IMR-90 (cell line): ENCODE measurements around the gene ZNF277. TPM values are rescaled to one million over a fixed set of nuclear protein-coding genes. Genes with fewer than 3 reads are reported as not detected.

ENCODE experiments used
- ATAC-seq: fragments of 200-7000 bp; cut with Tn5 transposase; 2 replicates; pipeline ENCODE4 v1.9.1; 2020; ENCODE audit warnings: low read depth, mild to moderate bottlenecking, moderate library complexity
- BruUV-seq: library from RNA; stranded (reverse); fragments of 400-500 nt; replicated peaks from 2 replicates; lab custom pipeline; 2021; lab: Mats Ljungman, UMichigan
- CTCF ChIA-PET: fragments of 300-600 bp; formaldehyde crosslinking; extraction: SDS; loops from one replicate; lab custom pipeline; 2021; ENCODE audit warnings: antibody characterized with exemption; lab: Yijun Ruan, JAX
- POLR2A ChIA-PET: fragments of 300-600 bp; sonication (Branson Sonifier 250); formaldehyde crosslinking; loops from one replicate; lab custom pipeline; 2022; ENCODE audit warnings: antibody characterized with exemption; ENCODE audit not compliant: unreplicated experiment; lab: Charles Lee
- DNase-seq: peaks from one replicate; pipeline ENCODE4 v3.0.0; 2013
- H2AFZ ChIP-seq: replicated peaks from 2 replicates; pipeline ENCODE3; 2013; ENCODE audit warnings: low read length, mild to moderate bottlenecking; ENCODE audit not compliant: poor library complexity
- H2AK5ac ChIP-seq: 2 replicates; pipeline ENCODE4 v1.6.1; 2013; ENCODE audit warnings: low read depth, low read length, inconsistent platforms
- H2AK9ac ChIP-seq: replicated peaks from 2 replicates; pipeline ENCODE3; 2013; ENCODE audit warnings: mild to moderate bottlenecking, low read depth, low read length, moderate library complexity; ENCODE audit not compliant: poor library complexity
- H2BK120ac ChIP-seq: 2 replicates; pipeline ENCODE4 v1.6.1; 2013; ENCODE audit warnings: low read depth, low read length, inconsistent platforms
- H2BK15ac ChIP-seq: 3 replicates; pipeline ENCODE4 v1.6.1; 2013; ENCODE audit warnings: low read depth, low read length, inconsistent platforms
- H2BK20ac ChIP-seq: 2 replicates; pipeline ENCODE4 v1.6.1; 2013; ENCODE audit warnings: low read depth, mild to moderate bottlenecking, inconsistent platforms, low read length, moderate library complexity
- H2BK5ac ChIP-seq: 2 replicates; pipeline ENCODE4 v1.6.1; 2013; ENCODE audit warnings: mild to moderate bottlenecking, low read depth, low read length, inconsistent platforms; ENCODE audit not compliant: poor library complexity, severe bottlenecking
- H3K14ac ChIP-seq: replicated peaks from 2 replicates; pipeline ENCODE4 v1.6.1; 2013; ENCODE audit warnings: low read depth, low read length, inconsistent platforms
- H3K18ac ChIP-seq: 2 replicates; pipeline ENCODE4 v1.6.1; 2013; ENCODE audit warnings: low read depth, low read length, control low read depth
- H3K23ac ChIP-seq: 2 replicates; pipeline ENCODE4 v1.6.1; 2013; ENCODE audit warnings: low read depth, low read length, inconsistent platforms
- H3K27ac ChIP-seq: 2 replicates; pipeline ENCODE4 v1.5.1; 2013; ENCODE audit warnings: mild to moderate bottlenecking, control low read depth, low read length; ENCODE audit not compliant: insufficient read depth
- H3K27me3 ChIP-seq: 2 replicates; pipeline ENCODE4 v1.6.1; 2013; ENCODE audit warnings: low read length; ENCODE audit not compliant: control insufficient read depth, insufficient read depth
- H3K36me3 ChIP-seq: 2 replicates; pipeline ENCODE4 v1.6.1; 2013; ENCODE audit warnings: low read length, mixed read lengths; ENCODE audit not compliant: control insufficient read depth, insufficient read depth
- H3K4ac ChIP-seq: 2 replicates; pipeline ENCODE4 v1.6.1; 2013; ENCODE audit warnings: low read depth, low read length, inconsistent platforms
- H3K4me1 ChIP-seq: 2 replicates; pipeline ENCODE4 v1.6.1; 2013; ENCODE audit warnings: low read length, mixed read lengths; ENCODE audit not compliant: control insufficient read depth, insufficient read depth
- H3K4me2 ChIP-seq: 2 replicates; pipeline ENCODE4 v1.6.1; 2013; ENCODE audit warnings: low read depth, mild to moderate bottlenecking, control low read depth, low read length, moderate library complexity
- H3K4me3 ChIP-seq: 2 replicates; pipeline ENCODE4 v1.5.1; 2013; ENCODE audit warnings: low read depth, mild to moderate bottlenecking, control low read depth, low read length, moderate library complexity; ENCODE audit not compliant: insufficient read depth
- H3K56ac ChIP-seq: 2 replicates; pipeline ENCODE4 v1.6.1; 2013; ENCODE audit warnings: low read length, inconsistent platforms; ENCODE audit not compliant: insufficient read depth; ENCODE audit errors: extremely low read depth
- H3K79me1 ChIP-seq, 2 experiments: 2 replicates each; pipeline ENCODE4 v1.6.1; 2013; ENCODE audit warnings: low read length in 2 of 2, inconsistent platforms in 1 of 2, low read depth in 1 of 2
- H3K9ac ChIP-seq: 2 replicates; pipeline ENCODE4 v1.6.1; 2013; ENCODE audit warnings: low read depth, low read length, control low read depth
- H3K9me1 ChIP-seq: 2 replicates; pipeline ENCODE4 v1.6.1; 2013; ENCODE audit warnings: low read length, inconsistent platforms; ENCODE audit not compliant: insufficient read depth
- H3K9me3 ChIP-seq: 2 replicates; pipeline ENCODE4 v1.6.1; 2013; ENCODE audit warnings: low read length; ENCODE audit not compliant: control insufficient read depth, insufficient read depth
- H4K20me1 ChIP-seq: 2 replicates; pipeline ENCODE4 v1.6.1; 2013; ENCODE audit warnings: low read length, inconsistent platforms; ENCODE audit not compliant: insufficient read depth
- H4K5ac ChIP-seq: 2 replicates; pipeline ENCODE4 v1.6.1; 2013; ENCODE audit warnings: mild to moderate bottlenecking, low read depth, low read length, control low read depth
- H4K8ac ChIP-seq, 2 experiments: 2 replicates each; pipeline ENCODE4 v1.6.1; 2013; ENCODE audit warnings: low read depth in 2 of 2, low read length in 2 of 2, control low read depth in 1 of 2, inconsistent platforms in 1 of 2
- H4K91ac ChIP-seq: 2 replicates; pipeline ENCODE4 v1.6.1; 2013; ENCODE audit warnings: low read depth, low read length, inconsistent platforms; ENCODE audit not compliant: insufficient read depth
- BHLHE40 ChIP-seq: fragments of 150-350 bp; IDR thresholded peaks from 2 replicates; pipeline ENCODE4 v1.6.1; 2016; ENCODE audit warnings: mild to moderate bottlenecking, low read depth, low read length
- CEBPB ChIP-seq: IDR thresholded peaks from 2 replicates; pipeline ENCODE4 v1.6.1; 2012; ENCODE audit warnings: low read depth, low read length, improper control_type of control experiment
- CTCF ChIP-seq: conservative IDR thresholded peaks from 2 replicates; pipeline ENCODE4 v1.5.1; 2012; ENCODE audit warnings: mild to moderate bottlenecking, low read depth, low read length, improper control_type of control experiment
- ELK1 ChIP-seq: fragments of 150-350 bp; IDR thresholded peaks from 2 replicates; pipeline ENCODE4 v1.6.1; 2016; ENCODE audit warnings: low read depth, mild to moderate bottlenecking, low read length, moderate library complexity, borderline replicate concordance
- MAFK ChIP-seq: IDR thresholded peaks from 2 replicates; pipeline ENCODE4 v1.6.1; 2012; ENCODE audit warnings: low read depth, low read length, improper control_type of control experiment
- MAZ ChIP-seq: IDR thresholded peaks from 2 replicates; pipeline ENCODE4 v1.6.1; 2012; ENCODE audit warnings: low read depth, mild to moderate bottlenecking, low read length, improper control_type of control experiment, moderate library complexity, borderline replicate concordance
- NFE2L2 ChIP-seq: fragments of 150-350 bp; IDR thresholded peaks from 2 replicates; pipeline ENCODE4 v1.6.1; 2016; ENCODE audit warnings: low read depth, mild to moderate bottlenecking, low read length
- POLR2A ChIP-seq: IDR thresholded peaks from 2 replicates; pipeline ENCODE4 v1.6.1; 2012; ENCODE audit warnings: mild to moderate bottlenecking, low read depth, low read length
- RAD21 ChIP-seq: IDR thresholded peaks from 2 replicates; pipeline ENCODE4 v1.6.1; 2012; ENCODE audit warnings: low read length, improper control_type of control experiment
- RCOR1 ChIP-seq: IDR thresholded peaks from 2 replicates; pipeline ENCODE4 v1.6.1; 2012; ENCODE audit warnings: mild to moderate bottlenecking, low read length, improper control_type of control experiment; ENCODE audit not compliant: insufficient replicate concordance
- SMC3 ChIP-seq: fragments of 150-350 bp; IDR thresholded peaks from 2 replicates; pipeline ENCODE4 v1.6.1; 2016; ENCODE audit warnings: low read depth, mild to moderate bottlenecking, antibody characterized with exemption, low read length, moderate library complexity
- WGBS, 2 experiments: methylation state at CpG; one replicate each; pipeline versions ENCODE4 v1.1.5 to v1.1.7; 2013; ENCODE audit warnings: missing lambda C conversion rate in 2 of 2; ENCODE audit not compliant: insufficient read length in 1 of 2; ENCODE audit errors: extremely low coverage in 2 of 2; 5-methylcytosine and 5-hydroxymethylcytosine counted together
- dilution Hi-C: fragments of 300-500 bp; cut with HindIII; formaldehyde crosslinking; loops from one replicate; pipeline ENCODE4 v1.14.3; 2018; ENCODE audit warnings: low sequenced_read_pairs; ENCODE audit not compliant: unreplicated experiment
- in situ Hi-C: fragments of 300-500 bp; cut with MboI; formaldehyde crosslinking; loops from 3 replicates; pipeline ENCODE4 v1.14.3; 2019; ENCODE audit warnings: low sequenced_read_pairs, inconsistent platforms, mixed read lengths
- intact Hi-C: fragments of 100-400 bp; cut with micrococcal nuclease; formaldehyde crosslinking; loops from 2 replicates; pipeline ENCODE4 v1.10.0; 2022
- polyA plus RNA-seq, 3 experiments: library from polyadenylated mRNA; depleted of rRNA; stranded (reverse); fragments of >200 nt; gene quantifications; 2 replicates each; pipeline ENCODE4 v1.2.3, GENCODE V29; 2012; ENCODE audit warnings: low replicate concordance in 1 of 3
- total RNA-seq: library from RNA; depleted of rRNA; stranded (reverse); fragments of >200 nt; gene quantifications from 2 replicates; pipeline ENCODE4 v1.2.3, GENCODE V29; 2012

The ZNF277 gene
- total and polyA plus RNA-seq, 2 of the 4 experiments (the other 2 are of a cell fraction): 7.3 to 21.3 TPM

GRCh38 chr7:112186300-112186699 is 20.2 kb upstream of the ZNF277 start:
- H4K8ac ChIP-seq: no peak overlapping the region
- H2BK120ac ChIP-seq: no peak overlapping the region
- intact Hi-C loops: no loop called here
- no peak overlapping the region for H2AFZ ChIP-seq
- H3K14ac ChIP-seq: no peak overlapping the region
- no peak overlapping the region for H4K5ac ChIP-seq
- ChIA-PET POLR2A (no interaction called here), CTCF (no interaction called here)
- no TSS peak for BruUV-seq
- H2AK9ac ChIP-seq: no peak overlapping the region
- TF ChIP-seq RCOR1 (no peak), CTCF (no peak), BHLHE40 (no peak), RAD21 (no peak), CEBPB (no peak), POLR2A (no peak), MAZ (no peak), ELK1 (no peak), NFE2L2 (no peak), SMC3 (no peak), MAFK (no peak)
- no peak overlapping the region for H2AK5ac ChIP-seq
- no peaks in the 10 kb centered on the region for H3K9me3 ChIP-seq
- peaks cover 15% of the 10 kb centered on the region; the same call in 1 of the 2 replicates for H3K9me1 ChIP-seq
- H3K56ac ChIP-seq: no peak overlapping the region
- ATAC-seq (no peak), DNase-seq (no peak)
- H3K79me1 ChIP-seq: peaks cover 23 to 33% of the 10 kb centered on the region in 2 experiments
- no peak overlapping the region for H3K18ac ChIP-seq
- peaks cover 2% of the 10 kb centered on the region; the same call in 1 of the 2 replicates for H3K4me1 ChIP-seq
- no peaks in the 10 kb centered on the region for H3K36me3 ChIP-seq
- no peak overlapping the region for H3K9ac ChIP-seq
- H4K91ac ChIP-seq: no peak overlapping the region
- no peaks in the 10 kb centered on the region for H4K20me1 ChIP-seq
- no peak overlapping the region for H3K27ac ChIP-seq
- dilution Hi-C loops: no loop called here
- no peak overlapping the region for H2BK5ac ChIP-seq
- in situ Hi-C loops: no loop called here
- no peaks in the 10 kb centered on the region for H3K27me3 ChIP-seq
- WGBS, 2 experiments: no CpG with 5 or more reads among the region's 1 CpG
- H2BK15ac ChIP-seq: no peak overlapping the region
- no peak overlapping the region for H3K23ac ChIP-seq
- no peak overlapping the region for H2BK20ac ChIP-seq
- H3K4me2 ChIP-seq: no peak overlapping the region
- no peak overlapping the region for H3K4ac ChIP-seq
- H3K4me3 ChIP-seq: no peak overlapping the region
